ENCODE results near the gene MRPS11. TPM values are rescaled to one million over a fixed set of nuclear protein-coding genes. Genes with fewer than 3 reads are reported as not detected.

MRPS11 gene
- total RNA-seq, 1 experiment from 2014 or later: 48.4 TPM

DNA sequence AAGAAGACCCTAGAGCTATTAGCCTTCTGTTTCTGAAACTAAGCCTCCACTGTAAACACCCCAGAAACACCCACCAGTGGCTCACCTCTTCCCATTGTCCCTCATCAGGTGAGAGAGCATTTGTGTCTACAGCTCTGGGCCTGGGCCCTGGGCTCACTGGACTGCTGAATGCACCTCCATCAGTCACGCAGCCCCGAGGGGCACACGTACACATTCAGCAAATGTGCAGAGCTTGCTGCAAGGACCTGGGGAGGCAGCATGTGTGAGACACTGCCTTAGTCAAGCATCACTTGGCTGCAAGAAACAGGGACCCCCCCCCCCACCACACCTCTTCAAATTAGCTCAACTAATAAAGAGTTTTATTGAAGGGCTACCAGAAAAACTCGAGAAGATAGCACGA lies 29.3 kb upstream of the MRPS11 start:
- Mint-ChIP-seq H3K27ac (ENCODE audit: unreplicated experiment) (no peak overlapping the region), H3K4me3 (ENCODE audit: unreplicated experiment) (no peak overlapping the region), H3K9me3 (ENCODE audit: unreplicated experiment) (peaks cover 4% of the 10 kb centered on the region), H3K4me1 (ENCODE audit: low read depth, unreplicated experiment) (no peaks in the 10 kb centered on the region), H3K27me3 (ENCODE audit: insufficient read depth, unreplicated experiment) (peaks cover 11% of the 10 kb centered on the region), H3K36me3 (ENCODE audit: insufficient read depth, unreplicated experiment) (no peaks in the 10 kb centered on the region)
- no peaks in the 10 kb centered on the region for H3K36me3 ChIP-seq (ENCODE audit: control insufficient read depth, insufficient read depth, low read length)
- H3K27me3 ChIP-seq (replicated peaks; ENCODE audit: control insufficient read depth, insufficient read depth, low read length): no peaks in the 10 kb centered on the region
- TF ChIP-seq, protein P1, sequence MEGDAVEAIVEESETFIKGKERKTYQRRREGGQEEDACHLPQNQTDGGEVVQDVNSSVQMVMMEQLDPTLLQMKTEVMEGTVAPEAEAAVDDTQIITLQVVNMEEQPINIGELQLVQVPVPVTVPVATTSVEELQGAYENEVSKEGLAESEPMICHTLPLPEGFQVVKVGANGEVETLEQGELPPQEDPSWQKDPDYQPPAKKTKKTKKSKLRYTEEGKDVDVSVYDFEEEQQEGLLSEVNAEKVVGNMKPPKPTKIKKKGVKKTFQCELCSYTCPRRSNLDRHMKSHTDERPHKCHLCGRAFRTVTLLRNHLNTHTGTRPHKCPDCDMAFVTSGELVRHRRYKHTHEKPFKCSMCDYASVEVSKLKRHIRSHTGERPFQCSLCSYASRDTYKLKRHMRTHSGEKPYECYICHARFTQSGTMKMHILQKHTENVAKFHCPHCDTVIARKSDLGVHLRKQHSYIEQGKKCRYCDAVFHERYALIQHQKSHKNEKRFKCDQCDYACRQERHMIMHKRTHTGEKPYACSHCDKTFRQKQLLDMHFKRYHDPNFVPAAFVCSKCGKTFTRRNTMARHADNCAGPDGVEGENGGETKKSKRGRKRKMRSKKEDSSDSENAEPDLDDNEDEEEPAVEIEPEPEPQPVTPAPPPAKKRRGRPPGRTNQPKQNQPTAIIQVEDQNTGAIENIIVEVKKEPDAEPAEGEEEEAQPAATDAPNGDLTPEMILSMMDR (IDR thresholded peaks at IDR 0.05; ENCODE audit: insufficient read depth in 1 of 2, low read depth in 1 of 2, low read length in 1 of 2, severe bottlenecking in 1 of 2, unreplicated experiment in 1 of 2): no peak
- DNase-seq: no peak
- intact Hi-C loops (cut with micrococcal nuclease; ENCODE audit: unreplicated experiment): no loop called here
- no peak overlapping the region for H3K4me3 ChIP-seq (ENCODE audit: low read depth, low read length)
- BruUV-seq (replicated peaks): no TSS peak
- POLR2A ChIA-PET: no interaction called here
- no peaks in the 10 kb centered on the region for H3K4me1 ChIP-seq
- CTCF ChIA-PET: no interaction called here
- H3K9me3 ChIP-seq: no peaks in the 10 kb centered on the region

DNA sequence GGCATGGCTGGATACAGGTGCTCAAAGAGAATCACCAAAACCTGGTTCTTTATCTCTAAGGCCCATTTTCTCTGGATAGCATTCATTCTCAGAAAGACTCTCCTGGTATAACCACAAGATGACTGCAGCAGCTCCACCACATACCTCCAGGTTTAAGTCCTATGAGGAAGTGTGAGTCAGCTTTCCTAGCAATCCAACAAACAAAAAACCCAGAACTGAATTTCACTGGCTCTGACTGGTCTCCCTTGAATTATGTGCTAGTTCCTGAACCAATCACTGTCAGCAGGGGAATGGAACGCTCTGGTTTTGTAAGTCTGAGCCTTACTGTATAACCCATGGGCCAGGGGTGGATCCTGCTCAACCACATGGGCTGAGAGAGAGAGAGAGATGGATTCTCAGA lies 27.5 kb upstream of the MRPS11 start:
- Histone ChIP-seq H3K27me3 (replicated peaks; ENCODE audit: control insufficient read depth, insufficient read depth, low read length) (no peaks in the 10 kb centered on the region), H3K9me3 (0 out of 2 replicates have a peak, but pooled peaks cover 3% of the 10 kb centered on the region), H3K4me1 (no peaks in the 10 kb centered on the region), H3K36me3 (ENCODE audit: control insufficient read depth, insufficient read depth, low read length) (no peaks in the 10 kb centered on the region), H3K4me3 (ENCODE audit: low read depth, low read length) (no peak overlapping the region)
- Mint-ChIP-seq H3K4me3 (ENCODE audit: unreplicated experiment) (no peak overlapping the region), H3K36me3 (ENCODE audit: insufficient read depth, unreplicated experiment) (no peaks in the 10 kb centered on the region), H3K27me3 (ENCODE audit: insufficient read depth, unreplicated experiment) (peaks cover 7% of the 10 kb centered on the region), H3K27ac (ENCODE audit: unreplicated experiment) (no peak overlapping the region), H3K4me1 (ENCODE audit: low read depth, unreplicated experiment) (no peaks in the 10 kb centered on the region), H3K9me3 (ENCODE audit: unreplicated experiment) (peaks cover 23% of the 10 kb centered on the region)
- DNase-seq: no peak
- ChIA-PET POLR2A (no interaction called here), CTCF (no interaction called here)
- TF ChIP-seq, protein P1 (IDR thresholded peaks at IDR 0.05; ENCODE audit: insufficient read depth in 1 of 2, low read depth in 1 of 2, low read length in 1 of 2, severe bottlenecking in 1 of 2, unreplicated experiment in 1 of 2): no peak
- BruUV-seq (replicated peaks): no TSS peak
- intact Hi-C loops (cut with micrococcal nuclease; ENCODE audit: unreplicated experiment): no loop called here

DNA sequence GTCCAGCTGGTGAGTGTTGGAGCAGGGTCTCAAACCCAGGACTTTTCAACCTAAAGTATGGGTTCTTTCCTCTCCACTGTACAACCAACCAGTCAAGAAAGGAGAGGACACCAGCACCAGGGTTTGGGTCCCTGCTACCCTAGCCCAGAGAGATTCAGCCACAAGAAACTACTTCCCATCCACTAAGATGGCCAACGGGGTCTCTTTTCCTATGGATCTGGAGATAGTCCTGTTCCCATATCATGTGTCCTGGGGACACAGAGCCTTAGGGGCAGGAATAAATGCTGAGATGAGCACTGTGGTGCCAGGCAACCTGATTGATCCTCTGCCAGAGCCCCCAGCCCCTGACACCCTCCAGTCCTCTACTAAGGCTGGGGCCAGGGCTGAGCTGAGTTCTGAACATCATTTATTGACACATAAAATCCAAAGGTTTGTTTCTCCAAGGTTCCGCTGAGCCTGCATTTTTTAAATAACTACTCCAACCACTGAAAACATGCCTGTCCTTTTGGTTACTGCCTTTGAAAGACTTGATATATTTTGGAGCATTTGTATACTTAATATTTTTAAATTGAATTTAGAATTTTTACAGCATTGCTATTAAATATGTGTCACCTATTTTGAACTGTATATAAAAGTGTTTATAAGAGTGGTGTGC lies 26.3 kb upstream of the MRPS11 start:
- no peaks in the 10 kb centered on the region for H3K27me3 ChIP-seq (replicated peaks; ENCODE audit: control insufficient read depth, insufficient read depth, low read length)
- intact Hi-C loops (cut with micrococcal nuclease; ENCODE audit: unreplicated experiment): no loop called here

More for the DNA sequence above, 26.3 kb upstream of the MRPS11 start:
- TF ChIP-seq, protein P1 (IDR thresholded peaks at IDR 0.05; ENCODE audit: insufficient read depth in 1 of 2, low read depth in 1 of 2, low read length in 1 of 2, severe bottlenecking in 1 of 2, unreplicated experiment in 1 of 2): no peak
- ChIA-PET CTCF (no interaction called here), POLR2A (no interaction called here)
- Histone ChIP-seq H3K36me3 (ENCODE audit: control insufficient read depth, insufficient read depth, low read length) (no peaks in the 10 kb centered on the region), H3K4me3 (ENCODE audit: low read depth, low read length) (no peak overlapping the region), H3K9me3 (0 out of 2 replicates have a peak, but pooled peaks cover 3% of the 10 kb centered on the region), H3K4me1 (no peaks in the 10 kb centered on the region)
- DNase-seq: no peak
- no peak overlapping the region for H3K4me3 Mint-ChIP-seq (ENCODE audit: unreplicated experiment)
- peaks cover 30% of the 10 kb centered on the region for H3K9me3 Mint-ChIP-seq (ENCODE audit: unreplicated experiment)
- no peak overlapping the region for H3K27ac Mint-ChIP-seq (ENCODE audit: unreplicated experiment)
- H3K36me3 Mint-ChIP-seq (ENCODE audit: insufficient read depth, unreplicated experiment): no peaks in the 10 kb centered on the region
- H3K27me3 Mint-ChIP-seq (ENCODE audit: insufficient read depth, unreplicated experiment): peaks cover 8% of the 10 kb centered on the region
- no peaks in the 10 kb centered on the region for H3K4me1 Mint-ChIP-seq (ENCODE audit: low read depth, unreplicated experiment)
- no TSS peak for BruUV-seq (replicated peaks)

Data from Caco-2 (cell line).